Stimulated activated naive CD4-positive, alpha-beta T cell treated with Interleukin-2 at 50 U/mL for 16 hours (primary cell): ENCODE results near the gene TAF1A.

ENCODE experiments used
- DNase-seq: peaks from one replicate; lab custom pipeline; 2025; lab: John Stamatoyannopoulos, UW

The TAF1A gene

DNA sequence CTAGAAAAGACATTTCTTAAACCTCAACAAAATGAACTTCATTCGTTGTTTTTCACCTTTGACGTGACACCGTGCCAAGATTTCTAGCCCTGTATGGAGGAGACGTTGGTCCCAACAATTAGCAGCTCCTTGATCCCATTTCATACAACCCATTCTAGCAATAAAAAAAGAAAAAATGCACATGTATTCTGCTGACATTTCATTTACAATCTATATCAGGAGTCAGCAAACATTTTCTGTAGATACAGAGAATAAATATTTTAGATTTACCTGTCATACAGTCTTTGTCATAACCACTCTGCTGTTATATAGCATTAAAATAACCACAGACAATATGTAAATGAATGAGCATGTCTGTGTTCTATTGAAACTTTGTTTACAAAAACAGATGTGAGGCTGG, 7.0 kb upstream of the TAF1A start:
- no peak for DNase-seq

GRCh38 chr1:222594789-222595188, 5.1 kb upstream of the TAF1A start:
- DNase-seq = no peak

GRCh38 chr1:222592171-222592570, 2.4 kb upstream of the TAF1A start:
- no peak for DNase-seq

DNA sequence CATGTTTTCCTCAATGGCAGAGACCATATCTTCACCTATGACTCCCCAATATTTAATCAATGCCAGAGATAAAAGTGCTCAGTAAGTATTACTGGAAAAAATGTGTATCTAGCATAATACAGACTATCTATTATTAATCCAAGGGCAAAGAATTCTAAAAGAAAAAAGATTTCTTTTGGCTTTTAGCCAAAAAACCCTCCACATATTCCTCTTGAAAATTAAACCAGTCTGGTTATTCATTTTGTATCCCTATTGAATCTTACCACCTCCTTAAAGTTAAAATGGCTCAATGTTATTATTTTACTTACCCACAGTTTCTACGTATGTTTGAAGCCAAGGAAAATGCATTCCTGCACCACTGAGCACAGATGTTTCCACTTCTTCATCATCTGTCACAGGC, 1.6 kb downstream of the TAF1A start:
- DNase-seq = no peak

- no peak for DNase-seq
Observed at GRCh38 chr1:222586842-222587241, 2.9 kb downstream of the TAF1A start.

- DNase-seq = no peak
Observed at GRCh38 chr1:222583079-222583478, 6.7 kb downstream of the TAF1A start.

DNA sequence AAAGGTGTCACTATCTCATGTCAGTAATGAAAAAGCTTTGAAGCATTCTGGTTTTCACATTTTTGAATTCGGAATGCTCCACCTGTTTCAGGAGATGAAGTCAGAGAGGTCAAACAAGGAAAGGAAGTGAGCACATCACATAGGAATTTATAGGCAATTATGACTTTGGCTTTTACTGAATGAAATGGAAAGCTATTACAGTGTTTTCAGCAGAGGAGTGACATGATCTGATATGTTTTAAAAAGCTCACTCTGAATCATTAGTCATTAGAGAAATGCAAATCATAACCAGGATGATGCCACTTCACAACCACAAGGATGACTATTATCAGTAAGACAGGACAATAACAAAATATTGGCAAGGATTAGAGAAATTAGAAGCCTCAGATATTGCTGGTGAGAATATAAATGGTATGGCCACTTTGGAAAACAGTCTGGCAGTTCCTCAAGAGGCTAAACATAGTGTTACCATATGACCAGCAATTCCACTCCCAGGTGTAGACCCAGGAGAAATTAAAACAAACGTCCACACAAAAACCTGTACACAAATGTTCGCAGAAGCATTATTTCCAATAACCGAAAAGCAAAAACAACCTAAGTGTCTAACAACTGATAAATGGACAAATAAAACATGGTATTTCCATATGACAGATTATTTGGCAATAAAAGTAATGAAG, 7.5 kb downstream of the TAF1A start:
- DNase-seq = no peak

- DNase-seq = no peak
Observed at GRCh38 chr1:222579316-222579715, 10.4 kb downstream of the TAF1A start.

DNA sequence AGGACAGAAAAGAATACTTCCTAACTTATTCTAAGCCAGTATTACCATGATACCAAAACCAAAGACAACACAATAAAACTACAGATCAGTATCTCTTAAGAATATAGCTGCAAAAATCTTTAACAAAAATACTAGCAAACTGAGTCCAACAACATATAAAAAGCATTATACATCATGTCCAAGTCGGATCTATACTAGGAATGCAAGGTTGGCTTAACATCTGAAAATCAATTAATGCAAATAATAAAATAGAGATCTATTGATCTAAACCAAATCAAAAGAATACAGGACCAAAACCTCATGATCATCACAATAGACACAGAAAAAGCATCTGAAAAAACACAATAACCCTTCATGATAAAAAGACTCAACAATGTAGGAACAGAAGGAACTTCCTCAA, 18.9 kb downstream of the TAF1A start:
- DNase-seq = no peak

DNA sequence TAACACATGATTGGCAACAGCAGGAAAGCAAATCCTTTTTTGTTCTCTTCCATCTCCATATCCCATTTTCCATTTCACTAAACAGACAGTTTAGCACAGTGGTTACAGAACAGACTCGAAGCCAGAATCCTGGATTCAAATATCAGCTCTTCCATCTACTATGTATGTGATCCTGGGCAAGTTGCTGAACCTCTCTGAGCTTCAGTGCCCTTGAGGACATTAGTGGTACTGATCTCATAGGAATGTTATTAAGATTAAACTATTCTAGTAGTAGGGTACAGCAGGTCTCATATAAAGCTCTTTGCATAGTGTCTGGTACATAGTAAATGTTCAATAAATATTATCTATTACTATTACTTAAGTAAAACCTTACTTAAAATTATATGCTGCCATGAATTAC, 28.1 kb downstream of the TAF1A start:
- no peak for DNase-seq

DNA sequence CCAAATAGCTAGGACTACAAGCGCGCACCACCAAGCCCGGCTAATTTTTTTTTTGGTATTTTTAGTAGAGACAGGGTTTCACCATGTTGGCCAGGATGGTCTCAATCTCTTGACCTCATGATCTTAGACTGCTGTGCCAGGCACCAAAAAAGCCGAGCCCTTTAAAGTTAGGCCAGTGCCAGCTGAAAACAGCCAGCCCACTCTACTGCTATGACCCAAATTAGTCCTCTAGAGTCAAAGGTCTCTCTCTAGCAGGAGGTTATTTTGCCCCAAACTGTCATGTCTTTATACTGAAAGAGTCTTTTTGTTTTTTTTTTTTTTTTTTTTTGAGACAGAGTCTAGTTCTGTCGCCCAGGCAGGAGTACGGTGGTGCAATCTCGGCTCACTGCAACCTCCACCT, 32.2 kb downstream of the TAF1A start:
- DNase-seq = no peak

DNA sequence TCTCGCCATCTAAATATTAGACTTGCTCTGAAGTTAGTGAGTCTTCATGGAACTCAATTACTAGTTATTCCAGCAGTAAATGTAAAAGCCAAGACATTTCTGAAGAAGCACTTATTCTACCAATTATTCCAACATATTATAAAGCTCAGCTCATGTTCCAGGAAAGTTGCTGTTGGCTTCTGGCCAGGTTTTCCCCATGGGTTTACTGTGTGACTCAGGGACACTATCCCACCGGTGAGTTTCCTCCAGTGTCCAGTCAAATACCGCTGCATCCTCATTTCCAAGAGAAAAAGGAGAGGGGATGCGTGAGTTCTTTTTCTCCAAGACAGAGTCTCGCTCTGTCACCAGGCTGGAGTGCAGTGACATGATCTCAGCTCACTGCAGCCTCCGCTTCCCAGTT, 32.6 kb downstream of the TAF1A start:
- DNase-seq = no peak

DNA sequence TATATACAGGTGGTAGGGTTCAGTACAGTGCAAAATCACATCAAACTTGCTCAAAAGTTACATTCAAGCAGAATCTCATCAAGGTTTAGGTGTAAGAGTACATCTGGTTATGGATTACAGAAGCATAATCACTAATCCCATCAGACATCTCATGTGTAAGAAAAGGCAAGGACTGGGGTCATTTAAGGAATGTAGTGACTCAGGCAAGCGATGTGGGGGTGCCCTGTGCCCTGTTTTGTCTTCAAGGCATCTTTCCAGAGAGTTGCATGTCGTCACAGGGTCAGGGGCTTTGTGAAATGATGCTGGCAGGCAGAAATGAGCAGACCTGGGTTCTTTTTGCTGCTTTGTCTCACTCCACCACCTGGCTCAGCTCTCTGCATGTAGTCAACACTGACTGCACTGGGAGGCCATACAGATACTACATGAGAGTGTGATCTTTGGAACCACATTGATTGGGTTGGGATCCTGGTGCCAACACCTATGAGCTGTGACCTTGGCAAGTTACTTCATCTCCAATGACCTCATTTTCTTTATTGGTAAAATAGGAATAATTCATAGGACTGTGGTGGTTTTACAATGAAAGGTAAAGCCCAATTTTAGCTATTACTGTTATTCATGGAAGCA, 33.6 kb downstream of the TAF1A start:
- DNase-seq = no peak

DNA sequence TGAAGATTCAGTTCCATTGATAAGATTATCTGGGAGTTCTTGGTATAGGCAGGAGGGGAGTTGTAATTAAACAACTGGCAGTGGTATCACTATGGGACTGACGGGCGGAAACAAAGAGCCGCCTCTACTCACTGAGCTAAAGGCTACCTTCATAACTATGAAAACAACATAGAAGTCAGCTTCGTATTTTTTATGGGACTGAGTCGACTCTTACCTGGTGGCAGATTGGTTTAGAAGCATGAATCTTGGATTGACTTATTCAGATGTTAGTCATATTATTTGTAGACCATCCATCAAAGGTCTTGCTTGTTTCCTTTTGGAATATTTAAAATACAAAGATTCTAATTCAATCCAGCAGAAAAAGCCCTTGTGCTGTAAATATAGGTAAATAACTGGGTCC, 35.6 kb downstream of the TAF1A start:
- no peak for DNase-seq

DNA sequence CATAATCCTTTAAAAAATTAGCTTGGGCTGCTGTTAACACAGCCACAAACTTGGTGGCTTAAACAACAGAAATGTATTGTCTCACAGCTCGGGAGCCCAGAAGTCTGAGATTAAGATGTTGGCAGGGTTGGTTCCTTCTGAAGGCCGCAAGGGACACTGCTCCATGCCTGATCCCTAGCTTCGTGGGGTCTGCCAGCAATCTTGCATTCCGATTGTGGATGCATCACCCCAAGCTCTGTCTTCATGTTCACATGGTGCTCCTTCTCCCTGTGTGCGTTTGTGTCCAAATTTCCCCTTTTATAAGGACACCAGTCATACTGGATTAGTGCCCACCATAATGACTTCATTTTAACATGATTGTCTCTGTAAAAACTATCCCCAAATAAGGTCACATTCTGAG, 36.9 kb downstream of the TAF1A start:
- no peak for DNase-seq

DNA sequence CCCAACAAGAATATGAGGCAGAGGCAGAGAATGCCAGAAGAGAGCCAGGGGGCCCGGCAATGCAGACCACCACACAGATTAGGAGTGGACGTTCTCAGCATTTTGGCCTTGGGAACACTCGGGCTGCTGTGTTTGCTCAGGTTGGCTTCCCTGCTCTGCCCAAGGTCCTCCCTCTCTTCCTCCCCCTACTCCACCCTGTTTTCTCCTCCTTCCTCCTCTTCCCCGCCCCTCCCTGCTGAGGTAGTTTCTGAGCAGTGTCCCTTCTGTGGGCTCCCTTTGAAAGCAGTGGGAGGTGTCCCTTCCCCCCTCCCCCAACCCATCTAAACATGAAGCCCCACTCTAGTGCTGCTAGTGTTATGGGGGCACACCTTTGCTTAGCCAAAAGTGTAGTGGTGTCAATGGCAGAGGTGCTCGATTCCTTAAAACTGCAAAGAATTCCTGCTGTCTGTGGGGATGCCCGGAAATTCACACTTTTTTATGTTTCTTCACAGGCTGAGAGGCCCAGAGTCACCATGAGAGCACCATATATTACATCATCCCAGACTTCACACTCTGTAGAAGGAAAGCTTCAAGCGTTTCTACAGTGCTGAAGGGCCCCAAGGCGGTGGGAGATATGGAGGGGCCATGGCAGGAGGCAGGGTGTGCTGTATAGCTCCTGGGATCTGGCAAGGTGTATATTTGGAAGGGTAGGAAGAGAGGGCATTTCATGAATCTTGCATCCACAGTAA, 41.6 kb downstream of the TAF1A start, which contains the start of gene HHIPL2:
Gene HHIPL2, minus strand, starts transcription at position 161 of the 728 bp plus-strand sequence. Its CDS starts 60 bp downstream, at position 101.
- no peak for DNase-seq

DNA sequence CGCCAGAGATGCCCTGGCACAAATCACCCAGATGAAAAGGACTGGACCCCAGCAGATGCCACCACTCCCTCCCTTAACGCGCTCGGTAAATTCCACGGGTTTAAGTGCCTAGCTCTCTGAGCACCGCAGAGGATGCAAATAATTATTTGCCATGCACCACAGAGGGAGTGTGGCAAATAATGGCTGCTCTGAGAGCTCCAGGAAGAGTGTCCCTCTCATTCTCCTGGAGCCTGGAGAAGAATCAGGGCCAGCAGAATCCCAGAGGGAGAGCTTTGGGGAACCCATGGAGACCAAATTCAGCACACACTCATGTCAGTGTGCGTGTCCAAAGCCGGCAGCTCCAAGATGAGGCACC, 42.5 kb downstream of the TAF1A start:
- no peak for DNase-seq

DNA sequence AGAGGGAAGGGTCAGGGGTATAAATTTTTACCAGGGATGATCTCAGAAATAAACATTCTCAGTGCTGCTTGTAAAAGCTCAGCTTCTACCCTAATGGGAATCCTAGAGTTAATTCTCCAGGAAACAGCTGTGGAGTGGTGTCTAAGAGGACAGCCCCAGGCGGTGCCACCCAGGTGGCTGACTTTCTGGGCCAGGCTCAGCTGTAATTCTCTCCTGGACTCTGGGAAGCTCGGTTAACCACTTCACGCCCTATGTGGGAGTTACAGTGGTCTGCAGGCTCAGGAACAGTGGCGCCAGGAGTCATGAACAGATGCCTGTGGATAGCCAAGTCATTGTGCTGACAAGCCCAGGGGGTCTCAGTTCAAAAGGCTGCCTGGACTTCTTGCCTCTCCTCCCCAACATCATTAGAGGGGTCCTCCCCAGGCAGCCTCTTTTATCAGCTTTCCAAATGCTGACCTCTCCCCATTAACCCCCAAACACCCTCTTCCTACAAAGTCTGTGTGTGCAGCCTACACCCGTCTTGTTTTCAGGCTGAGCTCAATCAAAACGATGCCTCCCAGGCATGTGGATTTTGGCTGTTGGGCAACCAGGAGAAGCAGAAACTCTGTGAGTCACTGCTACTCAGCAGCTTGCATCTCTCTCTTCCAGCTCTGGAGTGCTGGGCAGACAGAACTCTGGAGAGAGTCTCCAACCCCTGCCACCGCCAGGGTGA, 43.0 kb downstream of the TAF1A start:
- DNase-seq = no peak

DNA sequence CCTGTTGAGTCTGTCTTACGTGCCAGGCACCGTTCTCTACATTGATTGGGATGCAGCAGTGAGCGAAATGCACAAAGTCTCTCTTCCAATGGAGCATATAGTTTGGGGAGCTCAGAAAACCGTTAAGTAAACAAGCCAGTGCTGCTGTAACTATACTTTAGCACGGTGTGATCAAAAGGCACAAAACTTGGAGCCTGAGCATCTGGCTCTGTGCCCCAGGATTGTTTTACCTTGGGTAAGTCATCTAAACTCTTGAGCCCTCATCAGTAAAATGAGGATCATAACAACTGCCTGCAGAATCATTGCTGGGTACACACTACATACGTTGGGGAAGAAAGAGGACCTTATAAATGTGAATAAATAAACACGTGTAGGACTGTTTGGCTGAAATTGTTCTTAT, 43.6 kb downstream of the TAF1A start:
- no peak for DNase-seq

DNA sequence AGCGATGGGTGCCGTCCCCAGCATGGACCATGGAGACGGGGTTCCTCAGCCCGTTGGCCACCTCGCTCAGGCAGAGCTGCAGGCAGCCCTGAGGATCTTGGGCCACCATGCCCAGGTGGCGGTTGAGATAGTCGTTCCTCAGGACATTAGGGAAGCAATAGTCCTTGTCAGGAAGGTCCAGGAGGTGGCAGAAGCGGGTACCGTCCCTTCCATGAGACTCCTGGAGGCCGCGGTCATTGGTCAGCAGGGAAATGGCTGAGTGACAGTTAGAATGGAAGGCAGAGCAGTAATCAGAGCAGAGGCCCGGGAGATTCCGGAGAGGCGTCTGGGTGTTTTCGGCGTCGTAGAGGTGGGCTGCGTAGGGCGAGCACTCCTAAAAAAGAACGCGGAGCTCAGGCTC, 45.9 kb downstream of the TAF1A start:
- no peak for DNase-seq

- DNase-seq = no peak
Observed at GRCh38 chr1:222540598-222540995, 49.1 kb downstream of the TAF1A start.

- DNase-seq = no peak
Observed at GRCh38 chr1:222539951-222540597, 49.7 kb downstream of the TAF1A start.
